Measurements from ENCODE around the gene MRPL23.

The MRPL23 gene

GRCh38 chr11:1949922-1950321 is 2.8 kb downstream of the MRPL23 start:
- no peak for FAIRE-seq
- no peak for DNase-seq (ENCODE audit: insufficient read length, low spot score)

DNA sequence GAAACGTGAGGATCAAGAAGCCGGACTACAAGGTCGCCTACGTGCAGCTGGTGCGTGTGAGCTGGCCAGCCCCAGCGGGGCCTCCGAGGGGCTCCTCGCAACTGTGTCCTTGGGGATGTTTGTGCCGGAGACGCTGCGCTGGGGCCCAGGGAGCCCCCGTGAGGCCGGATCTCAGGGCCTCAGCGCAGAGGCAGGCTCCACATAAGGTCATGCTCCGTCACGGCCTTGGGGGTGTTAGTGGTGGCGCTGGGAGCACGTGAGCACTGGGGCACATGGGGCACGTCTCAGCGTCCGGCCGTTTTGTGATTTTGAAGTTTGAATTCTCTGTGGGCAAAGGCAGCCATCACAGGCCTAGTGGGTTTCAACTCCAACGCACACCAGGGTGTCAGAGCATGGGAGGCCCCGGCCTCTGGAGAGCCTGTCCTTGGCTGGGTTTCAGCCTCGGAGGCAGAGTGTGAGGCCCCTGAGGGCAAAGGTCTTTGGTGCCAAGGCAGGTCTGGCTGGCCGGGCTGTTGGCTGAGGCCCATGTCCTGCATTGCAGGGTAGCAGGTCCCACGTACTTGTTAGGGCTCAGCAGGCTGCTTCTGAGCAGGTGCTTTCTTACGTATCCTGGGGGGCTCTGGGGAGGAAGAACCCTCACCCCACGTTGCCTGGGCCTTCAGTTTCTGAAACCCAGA is 5.8 kb downstream of the MRPL23 start:
- FAIRE-seq (no peak), DNase-seq (ENCODE audit: insufficient read length, low spot score) (no peak)

GRCh38 chr11:1953489-1954266 is 6.5 kb downstream of the MRPL23 start:
- DNase-seq (ENCODE audit: insufficient read length, low spot score) (no peak), FAIRE-seq (no peak)

- FAIRE-seq (no peak), DNase-seq (ENCODE audit: insufficient read length, low spot score) (no peak)
These were observed 11.2 kb downstream of the MRPL23 start for GRCh38 chr11:1958367-1958766.

DNA sequence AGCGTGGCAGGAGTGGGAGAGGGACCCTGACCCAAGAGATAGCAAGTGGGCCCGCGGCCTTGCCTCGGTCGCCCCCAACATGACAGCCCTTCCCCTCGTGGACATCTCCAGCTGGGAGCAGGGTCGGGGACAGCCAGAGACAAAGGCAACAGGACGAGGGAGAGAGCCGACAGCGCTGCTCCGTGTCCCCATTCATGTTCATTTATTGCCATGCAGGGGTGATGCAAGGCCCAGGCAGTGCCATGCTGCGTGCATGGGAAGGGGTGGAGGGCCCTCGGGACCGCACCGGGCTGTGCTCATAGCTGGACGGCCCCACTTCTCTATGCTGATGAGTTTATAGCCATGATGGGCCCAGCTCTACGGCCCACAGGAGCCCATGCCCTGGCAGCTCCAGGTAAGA is 12.7 kb downstream of the MRPL23 start:
- DNase-seq (ENCODE audit: insufficient read length, low spot score) = no peak

GRCh38 chr11:1963864-1964263 is 16.7 kb downstream of the MRPL23 start:
- DNase-seq (ENCODE audit: insufficient read length, low spot score) (no peak), FAIRE-seq (no peak)

More for the DNA sequence above, 12.7 kb downstream of the MRPL23 start:
- FAIRE-seq = no peak

DNA sequence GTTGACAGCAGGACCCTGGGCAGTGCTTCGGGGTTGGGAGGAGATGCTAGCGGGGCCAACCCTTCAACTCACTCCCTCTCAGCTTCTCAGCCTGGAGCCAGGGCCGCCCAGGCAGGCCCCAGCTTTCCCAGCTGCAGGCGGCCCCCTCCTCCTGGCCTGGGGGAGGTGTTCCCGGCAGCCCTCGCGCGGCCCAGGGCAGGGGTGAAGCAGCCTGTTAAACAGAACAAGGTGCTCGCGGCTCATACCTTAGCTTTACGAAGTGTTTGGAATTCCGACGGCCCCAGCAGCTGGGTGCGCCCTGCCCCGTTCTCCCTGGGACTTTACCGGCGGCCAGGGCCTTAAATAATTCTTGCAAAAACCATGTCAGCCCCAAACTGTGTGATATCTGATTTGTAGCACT is 17.2 kb downstream of the MRPL23 start:
- DNase-seq (ENCODE audit: insufficient read length, low spot score) (no peak), FAIRE-seq (no peak)

- no peak for FAIRE-seq
- no peak for DNase-seq (ENCODE audit: insufficient read length, low spot score)
These were observed 17.8 kb downstream of the MRPL23 start for GRCh38 chr11:1964955-1965354.

DNA sequence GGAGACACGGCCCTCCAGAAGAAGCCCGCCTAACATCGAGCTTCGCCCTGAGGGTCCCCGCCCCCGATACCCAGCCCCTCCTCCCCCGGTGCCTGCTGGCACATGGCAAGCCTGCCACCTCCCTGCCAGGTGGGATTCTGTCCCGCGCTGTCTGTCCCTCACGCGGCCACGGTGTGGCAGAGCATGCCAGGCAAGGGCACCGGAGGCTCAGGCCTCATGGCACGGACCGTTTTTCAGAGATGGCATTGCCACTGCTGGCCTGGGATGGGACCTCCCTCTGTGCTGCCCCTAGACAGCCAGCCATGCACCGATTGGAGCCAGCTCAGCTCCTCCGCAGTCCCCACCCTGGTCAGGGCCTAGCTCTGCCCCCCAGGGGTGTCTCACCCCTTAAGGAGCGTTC is 19.4 kb downstream of the MRPL23 start:
- no peak for FAIRE-seq
- no peak for DNase-seq (ENCODE audit: insufficient read length, low spot score)

- FAIRE-seq (no peak), DNase-seq (ENCODE audit: insufficient read length, low spot score) (no peak)
These were observed 20.6 kb downstream of the MRPL23 start for GRCh38 chr11:1967641-1968225.

DNA sequence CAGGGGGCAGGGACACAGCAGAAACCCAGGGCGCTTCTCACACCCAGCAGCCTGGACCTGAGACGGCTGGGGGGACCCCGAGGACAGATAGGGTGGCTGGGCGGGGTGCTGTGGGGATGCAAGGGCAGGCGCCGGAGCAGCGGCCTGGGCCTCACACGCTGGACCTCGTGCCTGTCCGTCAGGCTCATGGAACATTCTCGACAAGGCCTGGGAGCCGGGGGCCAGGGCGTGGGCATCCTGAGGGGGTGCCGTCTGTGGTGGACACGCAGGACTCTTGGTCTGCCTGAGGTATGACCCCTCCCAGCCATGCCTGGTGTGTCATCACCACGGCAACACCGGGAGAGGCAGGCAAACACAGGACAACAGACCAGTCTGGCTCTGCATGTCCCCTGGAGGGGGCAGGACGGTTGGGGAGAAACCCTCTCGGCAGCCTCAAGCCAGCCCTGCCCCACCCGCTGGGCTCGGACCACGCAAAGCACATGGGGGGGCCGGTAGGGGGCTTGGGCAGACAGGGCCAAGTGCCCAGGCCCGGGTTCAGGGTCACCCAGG is 21.4 kb downstream of the MRPL23 start:
- FAIRE-seq = no peak

GRCh38 chr11:1969035-1969434 is 21.9 kb downstream of the MRPL23 start:
- FAIRE-seq = no peak
- DNase-seq (ENCODE audit: insufficient read length, low spot score) = no peak

More for the DNA sequence above, 21.4 kb downstream of the MRPL23 start:
- no peak for DNase-seq (ENCODE audit: insufficient read length, low spot score)

- DNase-seq (ENCODE audit: insufficient read length, low spot score) (no peak), FAIRE-seq (no peak)
These were observed 22.6 kb downstream of the MRPL23 start for GRCh38 chr11:1969776-1970175.

- no peak for DNase-seq (ENCODE audit: insufficient read length, low spot score)
- no peak for FAIRE-seq
These were observed 23.8 kb downstream of the MRPL23 start for GRCh38 chr11:1970956-1971355.

DNA sequence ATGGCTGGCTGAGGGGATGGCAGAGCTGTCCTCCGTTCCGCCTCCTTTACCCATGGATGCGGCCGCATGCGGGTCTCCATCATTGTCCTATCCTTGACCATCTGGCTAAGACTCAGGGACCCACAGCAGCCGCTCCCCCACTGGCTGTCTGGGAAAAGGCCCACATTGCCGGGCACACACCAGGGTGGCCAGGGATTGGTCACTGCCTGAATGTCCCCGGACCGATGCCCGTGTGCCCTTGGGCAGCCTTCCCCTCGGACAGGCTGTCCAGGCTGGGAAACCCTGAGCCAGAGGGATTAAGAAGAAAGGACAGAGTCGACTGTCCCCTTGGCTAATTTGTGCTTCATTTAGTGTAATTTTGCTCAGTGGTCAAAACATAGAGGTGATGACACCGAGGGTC is 28.1 kb downstream of the MRPL23 start:
- DNase-seq (ENCODE audit: insufficient read length, low spot score) = no peak
- no peak for FAIRE-seq

DNA sequence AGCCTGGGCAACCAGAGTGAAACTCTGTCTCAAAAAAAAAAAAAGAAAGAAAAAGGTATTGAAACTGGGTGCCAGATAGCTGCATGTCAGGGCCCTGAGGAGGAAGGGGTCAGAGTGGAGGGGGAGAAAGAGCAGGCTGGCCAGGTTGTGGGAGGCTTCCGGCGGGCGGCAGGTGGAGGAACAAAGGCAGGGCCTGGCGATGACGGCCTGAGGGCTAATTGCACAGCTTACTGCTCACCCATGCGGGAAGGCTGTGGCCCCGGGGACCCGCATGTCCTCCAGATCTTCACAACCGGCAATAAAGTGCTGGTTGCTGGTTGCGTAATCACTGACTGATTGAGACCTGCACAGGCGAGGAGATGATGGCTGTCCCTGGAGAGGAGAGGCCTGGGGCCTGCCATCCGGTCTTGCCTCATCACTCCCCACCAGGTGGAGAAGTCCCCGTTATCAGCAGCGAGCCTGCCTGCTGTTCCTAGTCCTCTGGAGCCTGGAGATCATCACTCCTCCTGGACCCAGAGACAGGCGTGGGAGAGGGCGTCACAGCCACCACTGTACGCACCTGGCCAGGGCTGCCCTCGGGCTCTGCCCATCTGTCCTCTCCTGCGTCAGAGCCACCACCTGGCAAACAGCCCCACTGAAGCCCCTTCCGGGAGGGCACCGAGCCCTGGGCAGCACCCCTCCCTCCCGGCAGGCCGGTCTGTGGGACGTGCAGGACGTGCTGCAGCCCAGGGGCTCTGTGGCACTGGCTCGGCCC is 31.8 kb downstream of the MRPL23 start:
- FAIRE-seq = no peak
- no peak for DNase-seq (ENCODE audit: insufficient read length, low spot score)

DNA sequence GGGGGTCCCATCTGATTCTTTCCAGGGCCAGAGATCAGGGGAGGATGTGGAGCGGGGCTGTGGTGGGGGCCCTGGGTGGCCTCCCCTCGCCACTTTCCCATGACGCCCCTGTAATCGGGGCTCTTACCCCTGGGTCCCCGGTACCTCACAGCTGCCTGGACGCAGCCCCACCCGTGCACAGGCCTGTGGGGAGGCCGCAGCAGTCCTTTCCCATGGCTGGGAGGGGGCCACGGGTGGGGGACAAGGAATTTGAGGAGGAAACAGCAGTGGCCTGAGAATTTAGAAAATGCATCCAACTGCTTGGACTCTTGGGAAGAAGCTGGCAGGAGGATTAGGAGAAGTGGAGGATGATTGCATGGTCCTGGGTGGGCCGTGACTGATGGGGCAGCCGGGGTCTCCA is 32.5 kb downstream of the MRPL23 start:
- DNase-seq (ENCODE audit: insufficient read length, low spot score) (no peak), FAIRE-seq (no peak)

DNA sequence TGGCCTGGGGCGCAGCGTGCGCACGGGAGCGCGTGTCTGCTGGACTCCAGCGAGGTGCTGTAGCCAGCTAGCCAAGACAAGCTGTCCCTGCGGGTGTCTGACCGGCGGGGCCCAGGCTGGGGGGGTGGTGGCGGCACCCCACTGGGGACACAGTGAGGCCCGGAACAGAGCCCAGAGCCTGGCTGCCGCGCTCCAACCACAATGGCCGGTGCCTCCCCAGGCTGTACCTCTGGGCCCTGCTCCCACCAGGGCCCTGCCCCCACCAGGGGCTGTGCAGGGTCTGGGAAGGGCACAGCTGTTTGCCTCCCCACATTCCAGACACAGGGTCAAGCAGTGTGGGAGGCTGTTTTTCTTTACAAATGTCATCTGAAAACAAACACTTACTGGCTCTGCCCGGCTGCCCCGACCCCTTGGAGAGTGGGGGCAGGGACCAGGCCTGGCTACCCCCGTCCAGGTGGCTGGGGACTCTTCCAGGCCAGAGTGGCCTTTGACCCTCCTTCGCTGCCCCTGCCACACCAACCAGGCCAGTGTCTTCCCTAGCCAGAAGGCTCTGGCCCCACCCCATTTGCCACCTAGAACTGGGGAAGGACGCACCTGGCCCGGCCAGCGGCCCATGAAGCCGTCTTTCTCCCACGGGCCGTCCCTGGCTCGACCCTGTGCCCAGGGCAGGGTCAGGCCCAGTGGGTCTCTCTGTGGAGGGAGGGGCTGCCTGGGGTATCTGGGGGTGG is 35.9 kb downstream of the MRPL23 start:
- no peak for FAIRE-seq
- DNase-seq (ENCODE audit: insufficient read length, low spot score) = no peak

GRCh38 chr11:1983601-1983961 is 36.4 kb downstream of the MRPL23 start:
- DNase-seq (ENCODE audit: insufficient read length, low spot score) (no peak), FAIRE-seq (no peak)

DNA sequence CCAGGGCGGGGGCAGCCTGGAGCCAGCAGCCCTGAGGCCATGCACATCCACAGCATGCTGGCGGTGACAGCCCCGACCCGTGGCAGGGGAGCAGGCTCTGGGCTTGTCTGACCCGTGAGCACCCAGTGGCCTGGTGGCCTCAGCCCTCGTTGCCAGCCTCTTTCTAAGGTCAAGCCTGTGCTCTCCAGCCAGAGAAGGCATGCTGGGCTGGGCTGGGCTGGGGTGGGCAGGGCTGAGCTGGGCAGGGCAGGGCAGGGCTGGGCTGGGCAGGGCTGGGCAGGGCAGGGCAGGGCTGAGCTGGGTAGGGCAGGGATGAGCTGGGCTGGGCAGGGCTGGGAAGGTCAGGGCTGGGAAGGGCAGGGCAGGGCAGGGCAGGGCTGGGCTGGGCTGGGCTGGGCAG is 39.9 kb downstream of the MRPL23 start:
- DNase-seq (ENCODE audit: insufficient read length, low spot score) = no peak

More for the DNA sequence above, 39.9 kb downstream of the MRPL23 start:
- FAIRE-seq = peak; percentile 55

All from HTR-8/SVneo (cell line).